ENCODE results near the gene ZNHIT1. TPM values are rescaled to one million over a fixed set of nuclear protein-coding genes. Genes with fewer than 3 reads are reported as not detected.
A peak's percentile ranks its signal among the peaks of the same experiment; 100 is the strongest.

Gene ZNHIT1
- total and polyA plus RNA-seq, 2 donors (not counting 3 experiments of a cell fraction or from before 2014, with no cell fraction given) = 74.1 to 89.9 TPM

DNA sequence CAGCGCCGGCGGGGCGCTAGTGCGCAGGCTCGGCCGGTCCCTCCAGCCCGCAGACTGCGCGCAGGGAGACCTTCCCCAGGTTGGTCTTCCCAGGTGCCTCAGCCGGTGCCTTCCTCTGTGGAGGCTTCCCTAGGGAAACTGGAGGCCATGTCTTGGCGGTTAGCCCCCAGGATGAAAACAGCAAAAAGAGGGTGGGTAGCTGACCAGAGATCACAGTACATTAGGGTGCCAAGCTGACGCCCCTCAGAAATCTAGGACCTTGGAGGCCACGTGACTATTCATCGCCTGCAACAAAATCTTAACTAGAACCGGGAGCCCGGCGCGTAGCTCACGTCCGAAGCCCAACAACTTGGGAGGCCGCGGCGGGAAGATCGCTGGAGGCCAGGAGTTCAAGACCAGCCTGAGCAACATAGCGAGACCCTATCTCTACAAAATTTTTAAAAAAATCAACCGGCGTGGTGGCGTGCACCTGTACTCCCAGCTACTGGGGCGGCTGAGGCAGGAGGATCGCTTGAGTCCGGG is 27.2 kb downstream of the ZNHIT1 start:
- Histone ChIP-seq H3K36me3 (ENCODE audit: control insufficient read depth in 2 of 2, extremely low read depth in 1 of 2, insufficient read depth in 2 of 2, low read length in 2 of 2) (peaks cover 0 to 7% of the 10 kb centered on the region in 2 experiments), H2AFZ (ENCODE audit: low read depth, low read length) (peak overlapping the region; percentile 61), H3K9me3 (replicated peaks; ENCODE audit: control insufficient read depth, insufficient read depth, low read length) (no peaks in the 10 kb centered on the region), H3K4me2 (ENCODE audit: insufficient read depth, low read length) (peak overlapping the region; percentile 54), H3K4me1 (ENCODE audit: control insufficient read depth, extremely low read depth, insufficient read depth, low read length) (peaks cover 17% of the 10 kb centered on the region), H3K9me1 (replicated peaks; ENCODE audit: control insufficient read depth, extremely low read depth, insufficient read depth, low read length) (no peaks in the 10 kb centered on the region), H3K27ac (ENCODE audit: insufficient read depth, low read depth, low read length) (peak overlapping the region; percentile 6), H3K9ac (replicated peaks; ENCODE audit: extremely low read depth, insufficient read depth, low read length) (peak overlapping the region; percentile 78), H3K27me3 (ENCODE audit: control insufficient read depth in 2 of 2, insufficient read depth in 2 of 2, low read length in 2 of 2) (no peaks in the 10 kb centered on the region), H3K79me2 (ENCODE audit: control insufficient read depth, insufficient read depth, low read length) (peaks cover 29% of the 10 kb centered on the region), H3K4me3 (replicated peaks in 1 of 3; ENCODE audit: insufficient read depth in 1 of 3, low read depth in 1 of 3, low read length in 3 of 3) (peak overlapping the region; percentile 64 to 89 (median 76)), H4K20me1 (replicated peaks; ENCODE audit: control insufficient read depth, extremely low read depth, insufficient read depth, low read length) (no peaks in the 10 kb centered on the region)
- FAIRE-seq = peak; percentile 94
- dilution Hi-C loops (cut with MboI; ENCODE audit: extremely low pct_ligation_motif_present, low sequenced_read_pairs) (no loop called here), intact Hi-C loops (cut with micrococcal nuclease) (loop anchor here (1.0 kb wide), 1 partner anchor 28 kb away; the partner anchor contains the start of gene PLOD3)
- ChIA-PET POLR2A (interaction anchor here (0.6 to 2.2 kb wide), 3 partner anchors 27 to 355 kb away, joined by 3 to 12 read pairs (median 3); partner anchors contain the start of genes PLOD3, UFSP1 and ZNHIT1), CTCF (interaction anchor here (0.7 to 3.5 kb wide), 9 partner anchors 7 to 101 kb away, joined by 3 to 112 read pairs (median 13); partner anchors contain the start of genes CLDN15, PLOD3 and ZNHIT1)
- BruUV-seq (replicated peaks) = TSS peak; percentile 56
- TF ChIP-seq, protein P1, sequence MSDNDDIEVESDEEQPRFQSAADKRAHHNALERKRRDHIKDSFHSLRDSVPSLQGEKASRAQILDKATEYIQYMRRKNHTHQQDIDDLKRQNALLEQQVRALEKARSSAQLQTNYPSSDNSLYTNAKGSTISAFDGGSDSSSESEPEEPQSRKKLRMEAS (IDR thresholded peaks at IDR 0.05; ENCODE audit: insufficient read depth, insufficient read length) = no peak
- TF ChIP-seq GATA2 (IDR thresholded peaks at IDR 0.05; ENCODE audit: insufficient read depth, insufficient read length, low read depth, low read length) (no peak), POLR2AphosphoS5 (IDR thresholded peaks at IDR 0.05; ENCODE audit: insufficient read depth, low read depth, low read length) (no peak), EZH2 (IDR thresholded peaks at IDR 0.05; ENCODE audit: borderline replicate concordance, low read depth, low read length, severe bottlenecking) (no peak), POLR2A (IDR thresholded peaks at IDR 0.05; ENCODE audit: low read depth, low read length) (no peak), MYC (IDR thresholded peaks at IDR 0.05; ENCODE audit: low read depth, low read length) (no peak), FOS (IDR thresholded peaks at IDR 0.05; ENCODE audit: borderline replicate concordance, insufficient read depth, low read length) (no peak), JUN (IDR thresholded peaks at IDR 0.05; ENCODE audit: borderline replicate concordance, insufficient read depth, insufficient read length, low read depth) (no peak)
- TF ChIP-seq, protein P2, sequence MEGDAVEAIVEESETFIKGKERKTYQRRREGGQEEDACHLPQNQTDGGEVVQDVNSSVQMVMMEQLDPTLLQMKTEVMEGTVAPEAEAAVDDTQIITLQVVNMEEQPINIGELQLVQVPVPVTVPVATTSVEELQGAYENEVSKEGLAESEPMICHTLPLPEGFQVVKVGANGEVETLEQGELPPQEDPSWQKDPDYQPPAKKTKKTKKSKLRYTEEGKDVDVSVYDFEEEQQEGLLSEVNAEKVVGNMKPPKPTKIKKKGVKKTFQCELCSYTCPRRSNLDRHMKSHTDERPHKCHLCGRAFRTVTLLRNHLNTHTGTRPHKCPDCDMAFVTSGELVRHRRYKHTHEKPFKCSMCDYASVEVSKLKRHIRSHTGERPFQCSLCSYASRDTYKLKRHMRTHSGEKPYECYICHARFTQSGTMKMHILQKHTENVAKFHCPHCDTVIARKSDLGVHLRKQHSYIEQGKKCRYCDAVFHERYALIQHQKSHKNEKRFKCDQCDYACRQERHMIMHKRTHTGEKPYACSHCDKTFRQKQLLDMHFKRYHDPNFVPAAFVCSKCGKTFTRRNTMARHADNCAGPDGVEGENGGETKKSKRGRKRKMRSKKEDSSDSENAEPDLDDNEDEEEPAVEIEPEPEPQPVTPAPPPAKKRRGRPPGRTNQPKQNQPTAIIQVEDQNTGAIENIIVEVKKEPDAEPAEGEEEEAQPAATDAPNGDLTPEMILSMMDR (IDR thresholded peaks at IDR 0.05; ENCODE audit: extremely low read depth in 1 of 2, insufficient read depth in 1 of 2, low read depth in 1 of 2, low read length in 2 of 2) = no peak
- no peak for DNase-seq (ENCODE audit: low read depth, low spot score)
